Sigmoid colon (tissue), 4 donors: ENCODE results near the gene PPEF2.

ENCODE experiments used
- POLR2AphosphoS5 ChIP-seq, 4 donors: sonication (generic); formaldehyde crosslinking; IDR thresholded peaks; one replicate each; pipeline ENCODE4 v1.6.1; 2017; ENCODE audit warnings: antibody characterized with exemption in 4 of 4
- TF ChIP-seq, protein P1 (sequence below), 4 experiments: fragments of 450-650 bp in 3 of 4; fragments of 200-600 bp in 1 of 4; IDR thresholded peaks; one replicate each; pipeline ENCODE4 v1.5.1; 2016 to 2019; ENCODE audit warnings: antibody characterized with exemption in 4 of 4, mild to moderate bottlenecking in 3 of 4, moderate library complexity in 2 of 4

DNA sequence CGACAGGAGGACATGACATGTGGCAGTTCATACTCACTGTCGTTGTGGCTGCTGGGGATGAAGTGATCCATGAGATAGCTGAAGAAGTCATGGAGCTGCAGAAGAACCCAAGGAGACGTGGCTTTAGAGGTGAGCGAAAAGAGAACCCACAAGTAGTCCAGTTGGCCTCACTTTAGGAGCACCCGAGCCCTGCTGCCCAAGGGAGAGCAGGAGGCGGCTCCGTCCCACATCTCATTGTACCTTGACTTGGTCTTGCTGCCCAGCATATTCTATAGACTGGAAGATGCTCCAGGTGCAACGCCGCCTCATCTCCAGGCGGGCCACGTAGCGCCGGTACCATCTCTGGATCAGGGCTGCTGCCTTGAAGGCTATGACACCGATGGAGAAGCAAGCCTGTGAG lies 10.6 kb downstream of the PPEF2 start:
- TF ChIP-seq POLR2AphosphoS5 (IDR thresholded peaks at IDR 0.05): no peak
- TF ChIP-seq, protein P1, sequence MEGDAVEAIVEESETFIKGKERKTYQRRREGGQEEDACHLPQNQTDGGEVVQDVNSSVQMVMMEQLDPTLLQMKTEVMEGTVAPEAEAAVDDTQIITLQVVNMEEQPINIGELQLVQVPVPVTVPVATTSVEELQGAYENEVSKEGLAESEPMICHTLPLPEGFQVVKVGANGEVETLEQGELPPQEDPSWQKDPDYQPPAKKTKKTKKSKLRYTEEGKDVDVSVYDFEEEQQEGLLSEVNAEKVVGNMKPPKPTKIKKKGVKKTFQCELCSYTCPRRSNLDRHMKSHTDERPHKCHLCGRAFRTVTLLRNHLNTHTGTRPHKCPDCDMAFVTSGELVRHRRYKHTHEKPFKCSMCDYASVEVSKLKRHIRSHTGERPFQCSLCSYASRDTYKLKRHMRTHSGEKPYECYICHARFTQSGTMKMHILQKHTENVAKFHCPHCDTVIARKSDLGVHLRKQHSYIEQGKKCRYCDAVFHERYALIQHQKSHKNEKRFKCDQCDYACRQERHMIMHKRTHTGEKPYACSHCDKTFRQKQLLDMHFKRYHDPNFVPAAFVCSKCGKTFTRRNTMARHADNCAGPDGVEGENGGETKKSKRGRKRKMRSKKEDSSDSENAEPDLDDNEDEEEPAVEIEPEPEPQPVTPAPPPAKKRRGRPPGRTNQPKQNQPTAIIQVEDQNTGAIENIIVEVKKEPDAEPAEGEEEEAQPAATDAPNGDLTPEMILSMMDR (IDR thresholded peaks at IDR 0.05): no peak
